Mucosa of rectum (tissue), 2 donors: ENCODE data around the gene MAP2K5.

Experiments used
- H3K27ac ChIP-seq, 2 donors: one replicate each; pipeline ENCODE4 v1.7.0; 2013; ENCODE audit warnings: inconsistent platforms in 2 of 2, low read depth in 2 of 2, low read length in 2 of 2
- H3K27me3 ChIP-seq, 2 donors: one replicate each; pipeline ENCODE4 v1.7.0; 2013; ENCODE audit warnings: low read length in 2 of 2; ENCODE audit not compliant: control insufficient read depth in 2 of 2, insufficient read depth in 2 of 2
- H3K36me3 ChIP-seq, 2 donors: one replicate each; pipeline ENCODE4 v1.7.0; 2013; ENCODE audit warnings: low read length in 2 of 2; ENCODE audit not compliant: control insufficient read depth in 2 of 2, insufficient read depth in 2 of 2
- H3K4me1 ChIP-seq, 2 donors: one replicate each; pipeline ENCODE4 v1.7.0; 2013; ENCODE audit warnings: low read length in 2 of 2, mild to moderate bottlenecking in 1 of 2; ENCODE audit not compliant: control insufficient read depth in 2 of 2, insufficient read depth in 2 of 2
- H3K4me3 ChIP-seq, 2 donors: one replicate each; pipeline ENCODE4 v1.7.0; 2013; ENCODE audit warnings: low read length in 2 of 2
- H3K9ac ChIP-seq, 2 donors: one replicate each; pipeline ENCODE4 v1.7.0; 2013; ENCODE audit warnings: low read length in 2 of 2, low read depth in 1 of 2, mild to moderate bottlenecking in 1 of 2
- H3K9me3 ChIP-seq, 2 donors: one replicate each; pipeline ENCODE4 v1.7.0; 2013; ENCODE audit warnings: low read length in 2 of 2; ENCODE audit not compliant: control insufficient read depth in 2 of 2
- donor health status: healthy.
- donor health status: Normal muscosa, but diverticular disease.

MAP2K5 gene

GRCh38 chr15:67823314-67824196 is 281.1 kb downstream of the MAP2K5 start:
- no peak overlapping the region for H3K27ac ChIP-seq
- H3K9me3 ChIP-seq = no peaks in the 10 kb centered on the region
- no peak overlapping the region for H3K9ac ChIP-seq
- peaks cover 50 to 82% of the 10 kb centered on the region in 2 donors for H3K27me3 ChIP-seq
- peaks cover 9 to 11% of the 10 kb centered on the region in 2 donors for H3K4me1 ChIP-seq
- H3K36me3 ChIP-seq = no peaks in the 10 kb centered on the region
- H3K4me3 ChIP-seq = peak overlapping the region; percentile 26 to 39

GRCh38 chr15:67824197-67824968 is 281.9 kb downstream of the MAP2K5 start:
- H3K4me3 ChIP-seq = no peak overlapping the region
- H3K9me3 ChIP-seq = no peaks in the 10 kb centered on the region
- peaks cover 11 to 18% of the 10 kb centered on the region in 2 donors for H3K4me1 ChIP-seq
- peaks cover 51 to 85% of the 10 kb centered on the region in 2 donors for H3K27me3 ChIP-seq
- no peak overlapping the region for H3K9ac ChIP-seq
- no peaks in the 10 kb centered on the region for H3K36me3 ChIP-seq
- H3K27ac ChIP-seq = no peak overlapping the region

GRCh38 chr15:67824976-67825880 is 282.7 kb downstream of the MAP2K5 start, which contains the start of gene SKOR1:
Gene SKOR1 (plus strand): TSS chr15:67825509. CDS start chr15:67825603, 94 bp downstream.
- H3K27me3 ChIP-seq = peaks cover 49 to 85% of the 10 kb centered on the region in 2 donors
- no peak within 1 kb of the TSS for H3K9ac ChIP-seq
- H3K4me3 ChIP-seq = no peak within 1 kb of the TSS
- H3K27ac ChIP-seq = no peak within 1 kb of the TSS
- no peaks in the 10 kb centered on the region for H3K36me3 ChIP-seq
- no peaks in the 10 kb centered on the region for H3K9me3 ChIP-seq
- H3K4me1 ChIP-seq = peaks cover 11 to 18% of the 10 kb centered on the region in 2 donors

GRCh38 chr15:67825881-67826716 is 283.6 kb downstream of the MAP2K5 start:
- Histone ChIP-seq H3K27me3 (peaks cover 53 to 85% of the 10 kb centered on the region in 2 donors), H3K4me3 (no peak overlapping the region), H3K9ac (no peak overlapping the region), H3K4me1 (peaks cover 11 to 18% of the 10 kb centered on the region in 2 donors), H3K27ac (no peak overlapping the region), H3K36me3 (no peaks in the 10 kb centered on the region), H3K9me3 (no peaks in the 10 kb centered on the region)

DNA sequence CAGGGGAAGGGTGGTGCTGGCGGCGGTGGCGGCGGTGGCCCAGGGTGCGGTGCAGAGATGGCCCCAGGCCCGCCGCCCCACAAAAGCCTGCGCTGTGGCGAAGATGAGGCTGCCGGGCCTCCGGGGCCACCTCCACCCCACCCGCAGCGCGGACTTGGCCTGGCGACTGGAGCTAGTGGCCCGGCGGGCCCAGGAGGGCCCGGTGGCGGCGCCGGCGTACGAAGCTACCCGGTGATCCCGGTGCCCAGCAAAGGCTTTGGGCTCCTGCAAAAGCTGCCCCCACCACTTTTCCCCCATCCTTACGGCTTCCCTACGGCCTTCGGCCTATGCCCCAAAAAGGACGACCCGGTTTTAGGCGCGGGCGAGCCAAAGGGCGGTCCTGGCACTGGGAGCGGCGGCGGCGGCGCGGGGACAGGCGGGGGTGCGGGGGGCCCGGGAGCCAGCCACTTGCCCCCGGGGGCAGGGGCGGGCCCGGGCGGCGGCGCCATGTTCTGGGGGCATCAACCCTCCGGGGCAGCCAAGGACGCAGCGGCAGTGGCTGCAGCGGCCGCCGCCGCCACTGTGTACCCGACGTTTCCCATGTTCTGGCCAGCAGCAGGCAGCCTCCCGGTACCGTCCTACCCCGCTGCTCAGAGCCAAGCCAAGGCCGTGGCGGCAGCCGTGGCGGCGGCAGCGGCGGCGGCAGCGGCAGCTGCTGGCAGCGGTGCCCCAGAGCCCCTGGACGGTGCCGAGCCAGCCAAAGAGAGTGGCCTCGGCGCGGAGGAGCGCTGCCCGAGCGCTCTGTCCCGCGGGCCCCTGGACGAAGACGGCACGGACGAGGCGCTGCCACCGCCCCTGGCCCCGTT is 284.4 kb downstream of the MAP2K5 start:
- H3K4me3 ChIP-seq = no peak overlapping the region
- peaks cover 51 to 83% of the 10 kb centered on the region in 2 donors for H3K27me3 ChIP-seq
- no peak overlapping the region for H3K27ac ChIP-seq
- H3K9me3 ChIP-seq = no peaks in the 10 kb centered on the region
- H3K9ac ChIP-seq = no peak overlapping the region
- H3K36me3 ChIP-seq = no peaks in the 10 kb centered on the region
- peaks cover 11 to 18% of the 10 kb centered on the region in 2 donors for H3K4me1 ChIP-seq

- Histone ChIP-seq H3K36me3 (no peaks in the 10 kb centered on the region), H3K27me3 (peaks cover 52 to 83% of the 10 kb centered on the region in 2 donors), H3K4me3 (no peak overlapping the region), H3K9ac (no peak overlapping the region), H3K4me1 (peaks cover 14 to 20% of the 10 kb centered on the region in 2 donors), H3K27ac (no peak overlapping the region), H3K9me3 (no peaks in the 10 kb centered on the region)
Measured at GRCh38 chr15:67827562-67828277, 285.2 kb downstream of the MAP2K5 start.

DNA sequence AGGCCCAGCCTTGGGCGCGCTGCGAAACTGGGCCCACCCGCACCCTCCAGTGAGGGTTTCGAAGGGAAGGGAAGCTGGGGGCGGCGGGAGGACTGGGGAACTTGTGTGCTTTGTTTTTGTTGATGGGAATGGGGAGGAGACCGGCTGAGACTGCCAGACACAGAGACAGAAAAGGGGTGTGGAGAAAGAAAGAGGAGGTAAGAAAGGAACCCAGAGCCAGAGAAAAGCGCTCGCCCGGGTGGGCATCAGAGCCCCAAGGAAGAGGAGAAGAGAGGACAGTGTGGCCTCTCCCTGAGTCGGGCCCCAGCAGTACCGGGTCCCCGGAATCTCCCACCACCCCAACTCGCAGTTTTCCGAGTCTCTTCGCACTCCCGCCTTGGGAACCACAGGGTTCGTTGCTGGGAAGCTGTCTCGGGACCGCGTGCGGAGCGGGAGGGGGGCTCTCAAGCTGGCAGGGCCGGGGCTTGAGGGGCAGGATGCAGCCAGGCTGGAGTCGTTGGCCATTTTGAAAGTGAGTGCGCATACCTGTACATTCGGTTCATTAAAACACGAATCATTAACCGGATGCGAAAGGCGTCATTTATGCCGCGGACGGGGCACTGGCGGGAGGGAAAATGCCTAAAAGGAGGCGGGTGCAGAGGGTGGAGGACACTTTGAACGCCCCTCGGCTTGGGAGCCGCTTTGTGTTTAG is 285.9 kb downstream of the MAP2K5 start:
- peaks cover 57 to 85% of the 10 kb centered on the region in 2 donors for H3K27me3 ChIP-seq
- no peak overlapping the region for H3K27ac ChIP-seq
- no peaks in the 10 kb centered on the region for H3K9me3 ChIP-seq
- H3K4me1 ChIP-seq = peaks cover 16 to 20% of the 10 kb centered on the region in 2 donors
- peak overlapping the region in 1 of 2 donors; percentile 5 for H3K4me3 ChIP-seq
- no peaks in the 10 kb centered on the region for H3K36me3 ChIP-seq
- H3K9ac ChIP-seq = no peak overlapping the region
